ENCODE measurements around the gene CORO1A.
"Not testable (repeated sequence)": the region's sequence is repeated elsewhere in the genome, so short reads cannot be mapped to it uniquely, and the experiment has no call there.

CORO1A gene

DNA sequence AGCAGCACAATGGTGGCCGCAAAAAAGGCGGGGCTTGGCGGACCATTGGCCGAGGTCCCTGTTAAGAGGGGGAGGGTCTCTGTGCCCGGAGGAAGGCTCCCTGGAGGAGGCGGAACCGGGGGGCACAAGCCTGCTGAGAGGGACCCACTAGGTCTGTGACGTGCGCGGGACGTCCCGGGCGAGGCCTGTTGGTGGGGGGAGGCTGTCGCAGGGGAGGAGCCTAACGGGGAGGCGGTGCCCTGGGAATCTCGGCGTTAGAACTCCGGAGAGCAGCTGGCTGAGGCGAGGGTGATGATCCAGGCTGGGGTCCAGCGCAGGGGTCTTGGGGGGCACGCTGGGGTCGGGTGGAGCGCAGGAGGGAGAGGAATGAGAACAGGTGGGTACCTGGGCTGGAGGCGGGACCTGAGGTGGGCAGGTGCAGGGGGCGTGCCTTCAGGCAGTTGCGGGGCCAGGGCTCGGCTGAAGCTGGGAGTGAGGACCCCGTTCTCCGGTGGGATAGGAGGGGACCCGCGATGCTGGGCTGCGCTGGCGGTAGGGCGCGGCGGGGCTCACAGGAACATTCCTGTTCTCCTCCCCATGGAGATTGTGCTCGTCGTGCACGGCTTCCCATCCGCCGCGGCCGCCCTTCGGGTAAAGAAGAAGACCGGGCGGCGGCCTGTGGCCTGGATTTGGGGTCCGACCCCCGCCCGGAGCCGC lies 22.3 kb downstream of the CORO1A start:
- not testable (repeated sequence) for DNase-seq (ENCODE audit: low read depth)

DNA sequence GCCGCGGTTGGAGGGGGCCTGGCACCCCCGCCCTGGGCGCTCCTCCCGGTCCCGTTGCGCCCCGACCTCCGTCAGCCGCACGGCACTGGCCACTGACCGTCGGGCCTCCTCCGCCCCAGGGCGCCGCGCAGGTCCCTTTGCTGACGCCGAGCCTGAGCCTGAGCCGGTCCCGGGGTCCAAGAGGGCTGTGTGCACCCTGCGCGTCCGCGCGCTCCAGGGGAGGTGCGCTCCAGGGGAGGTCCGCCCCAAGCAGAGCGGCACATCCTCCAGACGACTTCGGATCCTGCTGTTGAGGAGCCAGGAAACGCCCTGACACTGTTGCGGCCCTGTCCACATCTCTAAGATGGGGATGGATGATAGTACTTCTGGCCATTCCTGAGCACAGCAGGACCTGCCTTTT lies 22.9 kb downstream of the CORO1A start:
- not testable (repeated sequence) for DNase-seq (ENCODE audit: low read depth)

DNA sequence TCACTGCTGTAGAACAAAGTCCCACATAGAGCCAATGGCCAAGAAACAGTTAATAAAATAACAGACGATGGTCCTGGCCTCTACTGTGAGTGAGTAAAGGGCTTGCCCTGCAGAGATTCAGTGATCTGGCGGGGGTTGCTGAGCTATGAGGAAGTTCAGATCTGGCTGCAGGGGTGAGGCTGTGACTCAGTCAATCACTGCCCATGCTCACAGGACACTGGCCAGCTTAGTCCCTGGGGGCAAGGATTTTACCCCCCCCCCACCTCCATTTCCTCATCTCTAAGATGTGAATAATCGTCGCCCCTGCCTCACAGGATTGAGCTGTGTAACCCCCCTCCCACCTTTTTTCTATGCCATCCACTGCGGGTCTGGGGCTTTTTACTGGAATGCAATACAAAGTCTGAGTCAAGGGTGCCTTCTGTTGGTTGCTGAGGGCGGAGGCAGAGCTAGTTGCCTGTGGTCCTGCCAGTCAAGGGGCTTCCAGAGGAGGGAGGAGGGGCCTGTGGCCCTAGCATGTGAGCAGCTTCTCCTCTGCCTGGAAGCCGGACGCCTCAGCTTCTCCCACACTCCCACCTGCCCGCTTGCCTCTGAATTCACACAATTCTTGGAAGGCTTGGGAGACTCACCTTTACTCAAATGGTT lies 23.8 kb downstream of the CORO1A start:
- not testable (repeated sequence) for DNase-seq (ENCODE audit: low read depth)

DNA sequence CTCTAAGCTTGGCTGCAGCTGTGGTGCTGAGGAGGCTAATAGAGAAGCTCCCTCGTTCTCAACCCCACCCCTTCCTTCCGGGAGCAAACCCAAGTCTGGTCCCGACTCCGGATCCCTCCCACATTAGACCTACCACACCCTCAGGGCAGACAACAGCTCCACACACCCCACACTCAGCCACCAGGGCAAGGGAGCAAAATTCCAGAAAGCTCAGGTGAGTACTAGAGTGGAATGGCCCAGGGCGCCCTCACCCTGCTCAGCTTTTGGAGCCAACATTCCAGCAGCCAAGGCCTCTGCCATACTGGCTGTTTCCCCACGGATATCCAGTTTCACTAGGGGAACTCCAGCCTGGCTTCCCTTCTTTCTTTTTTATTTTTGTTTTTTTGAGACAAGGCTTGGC lies 25.6 kb downstream of the CORO1A start:
- not testable (repeated sequence) for DNase-seq (ENCODE audit: low read depth)

DNA sequence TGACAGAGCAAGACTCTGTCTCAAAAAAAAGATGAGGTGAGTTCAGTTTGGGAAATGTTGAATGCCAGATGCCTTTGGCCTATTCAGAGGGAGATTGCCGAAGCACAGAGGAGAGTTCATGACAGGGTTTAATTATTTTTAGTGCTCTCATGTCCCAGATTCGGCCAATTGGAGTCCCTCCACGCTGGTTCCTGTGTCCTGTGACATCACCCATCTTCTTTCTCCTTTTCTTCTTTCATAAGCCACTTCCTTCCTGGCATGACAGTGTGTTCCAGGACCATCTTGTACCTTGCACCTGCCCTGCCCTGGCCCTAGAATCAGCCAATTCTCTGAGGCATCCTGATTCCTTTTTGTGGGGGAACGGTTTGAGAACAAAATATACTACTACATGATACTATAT lies 28.0 kb downstream of the CORO1A start:
- not testable (repeated sequence) for DNase-seq (ENCODE audit: low read depth)

DNA sequence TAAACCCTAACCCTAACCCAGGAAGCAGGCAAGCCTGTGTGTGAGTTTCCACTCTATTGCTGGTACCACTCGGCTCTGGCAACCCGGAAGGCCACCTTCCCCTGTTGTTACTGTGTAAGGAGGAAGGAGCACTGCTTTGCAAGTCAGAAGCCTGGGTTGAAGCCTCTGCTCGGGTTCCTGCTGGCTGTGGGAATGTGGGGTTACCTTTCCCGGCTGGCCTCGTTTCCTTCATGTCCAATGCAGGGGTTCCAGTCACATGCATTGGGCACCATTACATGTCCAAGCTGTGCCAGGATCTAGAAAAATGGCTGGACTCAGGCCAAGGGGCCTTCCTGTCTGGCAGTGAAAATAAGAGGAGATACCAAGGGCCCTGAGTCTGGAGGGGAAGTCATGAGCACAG lies 33.7 kb downstream of the CORO1A start:
- DNase-seq (ENCODE audit: low read depth) = not testable (repeated sequence)

Measured in GM04504 (cell line).